Parathyroid adenoma (tissue), 2 donors: ENCODE measurements around the gene AFAP1L2.

Experiments used
- H2AFZ ChIP-seq: fragments of 300-600 bp; sonication (generic); one replicate; pipeline ENCODE4 v1.7.0; 2017; ENCODE audit warnings: antibody characterized with exemption, mild to moderate bottlenecking
- H3K27ac ChIP-seq: fragments of 300-600 bp; sonication (generic); one replicate; pipeline ENCODE4 v1.7.0; 2017
- H3K27me3 ChIP-seq: fragments of 300-600 bp; sonication (generic); one replicate; pipeline ENCODE4 v1.7.0; 2017; ENCODE audit warnings: low read length; ENCODE audit not compliant: control insufficient read depth, insufficient read depth
- H3K36me3 ChIP-seq: fragments of 300-600 bp; sonication (generic); one replicate; pipeline ENCODE4 v1.7.0; 2017; ENCODE audit warnings: low read length; ENCODE audit not compliant: control insufficient read depth, insufficient read depth
- H3K4me1 ChIP-seq: fragments of 300-600 bp; sonication (generic); one replicate; pipeline ENCODE4 v1.7.0; 2017; ENCODE audit warnings: control low read depth
- H3K4me2 ChIP-seq: fragments of 300-600 bp; sonication (generic); one replicate; pipeline ENCODE4 v1.7.0; 2017; ENCODE audit warnings: low read length
- H3K4me3 ChIP-seq: fragments of 300-600 bp; sonication (generic); one replicate; pipeline ENCODE4 v1.7.0; 2017; ENCODE audit warnings: low read depth, low read length
- H3K79me2 ChIP-seq: fragments of 300-600 bp; sonication (generic); one replicate; pipeline ENCODE4 v1.7.0; 2017; ENCODE audit warnings: control low read depth
- H3K9ac ChIP-seq: fragments of 300-600 bp; sonication (generic); one replicate; pipeline ENCODE4 v1.7.0; 2017; ENCODE audit warnings: mild to moderate bottlenecking
- H3K9me3 ChIP-seq: fragments of 300-600 bp; sonication (generic); one replicate; pipeline ENCODE4 v1.7.0; 2017; ENCODE audit warnings: low read length; ENCODE audit not compliant: control insufficient read depth
- CTCF ChIP-seq: fragments of 300-600 bp; sonication (generic); IDR thresholded peaks from one replicate; pipeline ENCODE4 v1.7.0; 2017; ENCODE audit warnings: antibody characterized with exemption, mild to moderate bottlenecking
- donor health status: primary hyperparathyroidism.

The AFAP1L2 gene

GRCh38 chr10:114301177-114301576, 103.1 kb downstream of the AFAP1L2 start:
- H3K79me2 ChIP-seq = peaks cover 3% of the 10 kb centered on the region
- no peak overlapping the region for H3K27ac ChIP-seq
- TF ChIP-seq CTCF = no peak
- no peak overlapping the region for H3K9ac ChIP-seq
- no peak overlapping the region for H3K4me3 ChIP-seq
- peaks cover 9% of the 10 kb centered on the region for H3K4me1 ChIP-seq
- H2AFZ ChIP-seq = no peak overlapping the region
- no peak overlapping the region for H3K4me2 ChIP-seq
- no peaks in the 10 kb centered on the region for H3K36me3 ChIP-seq
- H3K9me3 ChIP-seq = no peaks in the 10 kb centered on the region
- no peaks in the 10 kb centered on the region for H3K27me3 ChIP-seq

GRCh38 chr10:114300036-114300645, 104.2 kb downstream of the AFAP1L2 start:
- H2AFZ ChIP-seq = no peak overlapping the region
- H3K27ac ChIP-seq = no peak overlapping the region
- H3K4me1 ChIP-seq = peaks cover 9% of the 10 kb centered on the region
- no peak overlapping the region for H3K4me3 ChIP-seq
- peaks cover 3% of the 10 kb centered on the region for H3K79me2 ChIP-seq
- no peak overlapping the region for H3K9ac ChIP-seq
- no peaks in the 10 kb centered on the region for H3K27me3 ChIP-seq
- no peak overlapping the region for H3K4me2 ChIP-seq
- no peaks in the 10 kb centered on the region for H3K9me3 ChIP-seq
- peaks cover 5% of the 10 kb centered on the region for H3K36me3 ChIP-seq
- TF ChIP-seq CTCF = no peak

DNA sequence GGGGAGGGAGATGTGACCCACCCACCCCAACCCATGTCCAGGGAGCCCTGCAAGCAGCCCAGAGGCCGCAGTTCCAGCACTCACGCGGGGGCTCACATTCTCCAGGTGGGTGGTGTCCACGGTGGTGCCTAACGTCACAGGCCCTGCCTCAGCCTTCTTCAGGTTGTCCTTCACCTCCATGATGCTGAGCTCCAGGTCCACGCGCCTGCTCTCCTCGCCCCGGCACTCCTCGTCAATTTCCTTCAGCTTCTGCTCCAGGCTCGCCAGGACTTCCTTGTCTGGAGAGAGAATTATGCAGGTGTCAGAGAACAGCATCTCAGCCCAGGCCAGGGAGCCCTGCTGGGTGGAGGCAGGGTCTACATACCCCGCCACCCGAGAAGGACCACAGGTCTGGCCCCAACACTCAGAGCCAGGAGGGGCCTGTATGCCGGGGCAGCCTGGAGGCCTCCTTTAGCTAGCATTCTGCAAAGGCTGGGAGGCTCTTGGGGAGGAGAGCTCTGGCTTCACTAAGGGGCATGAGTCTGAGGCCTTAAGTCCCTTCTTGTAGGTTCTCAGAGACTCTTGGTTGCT, 107.1 kb downstream of the AFAP1L2 start:
- H3K9ac ChIP-seq = no peak overlapping the region
- H3K4me2 ChIP-seq = no peak overlapping the region
- H3K9me3 ChIP-seq = no peaks in the 10 kb centered on the region
- no peaks in the 10 kb centered on the region for H3K79me2 ChIP-seq
- no peaks in the 10 kb centered on the region for H3K27me3 ChIP-seq
- TF ChIP-seq CTCF = no peak
- H3K27ac ChIP-seq = no peak overlapping the region
- no peak overlapping the region for H2AFZ ChIP-seq
- no peak overlapping the region for H3K4me3 ChIP-seq
- H3K36me3 ChIP-seq = peaks cover 5% of the 10 kb centered on the region
- no peaks in the 10 kb centered on the region for H3K4me1 ChIP-seq

DNA sequence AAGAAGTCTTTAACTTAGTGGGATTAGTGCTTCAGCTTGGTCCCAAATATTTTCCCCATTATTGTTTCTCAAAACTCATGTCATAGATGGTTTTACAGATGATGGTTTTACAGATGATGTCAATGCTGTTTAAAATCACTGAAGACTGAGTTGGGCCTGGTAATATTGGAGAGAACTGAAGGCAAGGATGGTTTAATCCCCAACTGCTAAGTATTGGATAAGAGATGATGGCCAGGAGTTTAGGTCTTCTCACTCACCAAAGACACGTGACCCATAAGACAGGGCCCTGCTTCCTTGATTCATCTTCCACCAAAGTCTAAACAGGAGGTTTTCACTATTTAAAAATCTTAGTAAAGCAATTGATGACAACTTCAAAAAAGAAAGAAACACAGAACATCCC, 108.9 kb downstream of the AFAP1L2 start:
- no peak for TF ChIP-seq CTCF
- no peaks in the 10 kb centered on the region for H3K27me3 ChIP-seq
- H3K4me2 ChIP-seq = no peak overlapping the region
- H3K4me3 ChIP-seq = no peak overlapping the region
- no peak overlapping the region for H3K9ac ChIP-seq
- H3K9me3 ChIP-seq = no peaks in the 10 kb centered on the region
- no peaks in the 10 kb centered on the region for H3K4me1 ChIP-seq
- H3K79me2 ChIP-seq = no peaks in the 10 kb centered on the region
- H3K36me3 ChIP-seq = peaks cover 5% of the 10 kb centered on the region
- H3K27ac ChIP-seq = no peak overlapping the region
- no peak overlapping the region for H2AFZ ChIP-seq

- H3K4me1 ChIP-seq = no peaks in the 10 kb centered on the region
- no peak overlapping the region for H3K4me3 ChIP-seq
- H3K27me3 ChIP-seq = no peaks in the 10 kb centered on the region
- TF ChIP-seq CTCF = no peak
- H3K27ac ChIP-seq = no peak overlapping the region
- H3K9ac ChIP-seq = no peak overlapping the region
- H3K79me2 ChIP-seq = no peaks in the 10 kb centered on the region
- H3K36me3 ChIP-seq = peaks cover 5% of the 10 kb centered on the region
- no peaks in the 10 kb centered on the region for H3K9me3 ChIP-seq
- H2AFZ ChIP-seq = no peak overlapping the region
- H3K4me2 ChIP-seq = no peak overlapping the region
Observed at GRCh38 chr10:114294549-114294948, 109.8 kb downstream of the AFAP1L2 start.
